GM10847 (cell line): Measurements from ENCODE around the gene INO80E.

Source experiments
- POLR2A ChIP-seq: IDR thresholded peaks from 2 replicates; pipeline ENCODE4 v1.6.1; 2011; ENCODE audit not compliant: insufficient read length; ENCODE audit errors: extremely low read depth

INO80E gene

GRCh38 chr16:29973384-29974246 lies 22.4 kb upstream of the INO80E start, which contains the start of gene TAOK2:
Gene TAOK2, plus strand, starts transcription at chr16:29973868. Its CDS starts 3,905 bp downstream, at chr16:29977773.
- peak; percentile 82 for TF ChIP-seq POLR2A

GRCh38 chr16:29974291-29975133 lies 21.5 kb upstream of the INO80E start:
- TF ChIP-seq POLR2A = no peak

GRCh38 chr16:29975134-29975538 lies 20.9 kb upstream of the INO80E start:
- no peak for TF ChIP-seq POLR2A

GRCh38 chr16:29975811-29976511 lies 20.1 kb upstream of the INO80E start:
- no peak for TF ChIP-seq POLR2A

GRCh38 chr16:29977063-29977825 lies 18.8 kb upstream of the INO80E start:
- no peak for TF ChIP-seq POLR2A

GRCh38 chr16:29978081-29978480 lies 18.0 kb upstream of the INO80E start:
- TF ChIP-seq POLR2A = no peak

GRCh38 chr16:29978564-29979270 lies 17.3 kb upstream of the INO80E start:
- TF ChIP-seq POLR2A = no peak

GRCh38 chr16:29982560-29983419 lies 13.3 kb upstream of the INO80E start:
- TF ChIP-seq POLR2A = no peak

GRCh38 chr16:29983420-29984136 lies 12.5 kb upstream of the INO80E start:
- no peak for TF ChIP-seq POLR2A

GRCh38 chr16:29984137-29984763 lies 11.8 kb upstream of the INO80E start:
- TF ChIP-seq POLR2A = no peak

- no peak for TF ChIP-seq POLR2A
These were observed 11.3 kb upstream of the INO80E start for GRCh38 chr16:29984764-29985147.

- TF ChIP-seq POLR2A = no peak
These were observed 10.7 kb upstream of the INO80E start for GRCh38 chr16:29985271-29985811.
